Adrenal gland (tissue), 12 donors: ENCODE data around the gene CELF3. TPM values are rescaled to one million over a fixed set of nuclear protein-coding genes. Genes with fewer than 3 reads are reported as not detected.
"Not testable (repeated sequence)": the region's sequence is repeated elsewhere in the genome, so short reads cannot be mapped to it uniquely, and the experiment has no call there.

Source experiments
- DNase-seq, 7 donors: peaks; one replicate each; pipeline ENCODE4 v3.0.0-alpha.2; 2019 to 2020
- H3K27ac ChIP-seq, 5 donors: fragments of 200-600 bp; sonication (generic) in 4 of 5; 1 replicate in 3 of 5; 2 replicates in 2 of 5; pipeline versions ENCODE4 v1.5.1 to v1.8.0; 2016 to 2020; ENCODE audit warnings: mild to moderate bottlenecking in 1 of 5
- H3K27me3 ChIP-seq: fragments of 200-600 bp; 2 replicates; pipeline ENCODE4 v1.8.0; 2021
- H3K36me3 ChIP-seq, 2 donors: fragments of 200-600 bp; replicated peaks in 1 of 2; 1 replicate in 1 of 2; 2 replicates in 1 of 2; pipeline versions ENCODE4 v1.5.1 to v1.8.0; 2018 to 2022
- H3K4me1 ChIP-seq, 2 donors: fragments of 200-600 bp; replicated peaks in 1 of 2; 1 replicate in 1 of 2; 2 replicates in 1 of 2; pipeline versions ENCODE4 v1.5.1 to v1.8.0; 2018 to 2021
- H3K4me3 ChIP-seq, 4 donors: fragments of 200-600 bp; sonication (generic) in 3 of 4; one replicate each; pipeline ENCODE4 v1.5.1; 2016 to 2018
- H3K9me3 ChIP-seq, 3 donors: fragments of 200-600 bp; sonication (generic) in 1 of 3; replicated peaks in 1 of 3; 1 replicate in 2 of 3; 2 replicates in 1 of 3; pipeline versions ENCODE4 v1.5.1 to v1.8.0; 2016 to 2021
- CTCF ChIP-seq, 6 experiments: fragments of 450-650 bp in 4 of 6; fragments of 200-600 bp in 2 of 6; sonication (generic) in 1 of 6; IDR thresholded peaks; 1 replicate in 5 of 6; 2 replicates in 1 of 6; pipeline versions ENCODE4 v1.5.1 to v1.8.0; 2016 to 2021; ENCODE audit warnings: antibody characterized with exemption in 6 of 6, mild to moderate bottlenecking in 2 of 6, moderate library complexity in 1 of 6
- POLR2A ChIP-seq, 2 donors: fragments of 450-650 bp; IDR thresholded peaks; one replicate each; pipeline ENCODE4 v1.6.1; 2017; ENCODE audit warnings: antibody characterized with exemption in 2 of 2, mild to moderate bottlenecking in 2 of 2, moderate library complexity in 1 of 2
- WGBS, 4 donors: extraction: QIAGEN DNeasy Blood & Tissue Kit in 2 of 4; methylation state at CpG; one replicate each; pipeline versions ENCODE4 v1.1.5 to v1.1.7; 2013 to 2017; 5-methylcytosine and 5-hydroxymethylcytosine counted together
- intact Hi-C, 2 donors: fragments of 100-400 bp; cut with DNase I; formaldehyde crosslinking; loops; one replicate each; pipeline versions ENCODE4 v1.14.1 to v1.15.0; 2022 to 2023
- polyA plus RNA-seq, 3 donors: library from polyadenylated mRNA; stranded (reverse); fragments of 200-250 nt in 2 of 3; fragments of 350-450 nt in 1 of 3; fragmentation: Illumina TruSeq in 1 of 3; extraction: RNeasy Lipid Tissue Mini Kit (QIAGEN cat#74804) in 1 of 3; gene quantifications; one replicate each; pipeline ENCODE4 v1.2.3, GENCODE V29; 2013 to 2014
- total RNA-seq, 9 donors: library from RNA; depleted of rRNA in 4 of 9; stranded (reverse); fragments of >200 nt in 4 of 9; fragments of 120-200 nt in 1 of 9; fragmentation: NEBNext Ultra II Directional in 1 of 9; extraction: Animal tissue kit (Norgen Biotek cat#: 25700) in 1 of 9; gene quantifications; one replicate each; pipeline versions ENCODE4 v1.1.0 to v1.2.4, GENCODE V29; 2013 to 2023
- donor health status: healthy with polysubstance abuse.
- donor health status: Bipolar disorder and iron deficiency.
- donor health status: DM: yes; HTN: yes; CAD: no.
- donor health status: DM: no; HTN: no; CAD: no.
- donor health status: DM: no; HTN: no; CAD: no.
- donor health status: DM: yes; HTN: yes; CAD: no.

CELF3 gene
- total and polyA plus RNA-seq, 12 donors, result 0.10 to 128 (median 7.7) TPM; not detected in 3

GRCh38 chr1:151739590-151740355 is 23.2 kb upstream of the CELF3 start:
- H3K27ac ChIP-seq, result no peak overlapping the region
- H3K4me1 ChIP-seq, result no peaks in the 10 kb centered on the region
- no peaks in the 10 kb centered on the region for H3K36me3 ChIP-seq
- DNase-seq, result peak in 1 of 7 donors; percentile 40
- 54 to 78% (median 71%) methylated on average over 3 of the region's 3 CpGs for WGBS, 4 donors
- TF ChIP-seq POLR2A (IDR thresholded peaks at IDR 0.05) (no peak), CTCF (IDR thresholded peaks at IDR 0.05) (no peak)
- no peaks in the 10 kb centered on the region for H3K9me3 ChIP-seq
- H3K27me3 ChIP-seq, result no peaks in the 10 kb centered on the region
- intact Hi-C loops, result loop anchor here (5.0 to 10.0 kb wide), 3 partner anchors 147 to 275 kb away; no protein-coding TSS in a partner anchor
- no peak overlapping the region for H3K4me3 ChIP-seq

- H3K4me3 ChIP-seq, result no peak overlapping the region
- no peak overlapping the region for H3K27ac ChIP-seq
- peak in 1 of 7 donors; percentile 21 for DNase-seq
- no peaks in the 10 kb centered on the region for H3K9me3 ChIP-seq
- no peak for TF ChIP-seq CTCF (IDR thresholded peaks at IDR 0.05)
- no peak for TF ChIP-seq POLR2A (IDR thresholded peaks at IDR 0.05)
- H3K36me3 ChIP-seq, result no peaks in the 10 kb centered on the region
- no peaks in the 10 kb centered on the region for H3K4me1 ChIP-seq
- H3K27me3 ChIP-seq, result no peaks in the 10 kb centered on the region
- intact Hi-C loops, result loop anchor here (5.0 to 10.0 kb wide), 3 partner anchors 145 to 273 kb away; no protein-coding TSS in a partner anchor
Observed at GRCh38 chr1:151737479-151737878, 20.9 kb upstream of the CELF3 start.

GRCh38 chr1:151737026-151737425 is 20.4 kb upstream of the CELF3 start:
- intact Hi-C loops, result loop anchor here (5.0 to 10.0 kb wide), 3 partner anchors 145 to 272 kb away; no protein-coding TSS in a partner anchor
- no peak for DNase-seq
- Histone ChIP-seq H3K36me3 (no peaks in the 10 kb centered on the region), H3K9me3 (no peaks in the 10 kb centered on the region), H3K27ac (no peak overlapping the region), H3K4me1 (no peaks in the 10 kb centered on the region), H3K27me3 (no peaks in the 10 kb centered on the region), H3K4me3 (no peak overlapping the region)
- 80 to 83% (median 82%) methylated on average over 2 of the region's 2 CpGs for WGBS, 4 donors
- TF ChIP-seq CTCF (IDR thresholded peaks at IDR 0.05) (no peak), POLR2A (IDR thresholded peaks at IDR 0.05) (no peak)

GRCh38 chr1:151733995-151734394 is 17.4 kb upstream of the CELF3 start:
- 85 to 92% (median 89%) methylated on average over 9 of the region's 9 CpGs for WGBS, 4 donors
- H3K4me3 ChIP-seq, H3K9me3 ChIP-seq, H3K27me3 ChIP-seq, H3K36me3 ChIP-seq, H3K27ac ChIP-seq, H3K4me1 ChIP-seq: not testable (repeated sequence)
- intact Hi-C loops, result loop anchor here (5.0 to 10.0 kb wide), 2 partner anchors 142 to 269 kb away; no protein-coding TSS in a partner anchor
- DNase-seq, result peak in 1 of 7 donors; percentile 3
